GM12874 (cell line): ENCODE data around the gene RAB11FIP5.

Experiments used
- TF ChIP-seq, protein P1 (sequence below): IDR thresholded peaks from 2 replicates; pipeline ENCODE4 v1.5.1; 2011; ENCODE audit warnings: low read depth, mild to moderate bottlenecking, control low read depth, low read length, moderate library complexity; ENCODE audit not compliant: insufficient read depth

The RAB11FIP5 gene

DNA sequence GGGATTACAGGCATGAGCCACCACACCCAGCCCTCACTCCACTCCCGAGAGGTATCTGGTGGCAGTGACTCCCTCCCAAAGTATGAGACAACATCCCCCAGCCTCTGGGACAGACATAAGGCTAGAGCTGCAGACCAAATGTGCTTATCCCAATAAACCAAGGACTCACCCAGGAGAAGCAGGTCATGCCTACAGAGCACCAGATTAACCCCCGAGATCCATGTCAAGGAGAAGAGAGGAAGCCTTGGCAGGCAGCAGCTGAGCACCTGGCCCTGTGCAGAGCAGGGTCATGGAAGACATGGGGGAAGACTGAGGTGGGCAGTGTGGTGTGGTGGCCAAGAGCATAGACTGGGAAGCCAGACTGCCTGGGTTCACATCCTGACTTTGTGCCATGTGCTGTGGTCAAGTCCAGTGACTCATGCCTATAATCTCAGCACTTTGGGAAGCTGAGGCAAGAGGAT is 7.2 kb downstream of the RAB11FIP5 start:
- TF ChIP-seq, protein P1, sequence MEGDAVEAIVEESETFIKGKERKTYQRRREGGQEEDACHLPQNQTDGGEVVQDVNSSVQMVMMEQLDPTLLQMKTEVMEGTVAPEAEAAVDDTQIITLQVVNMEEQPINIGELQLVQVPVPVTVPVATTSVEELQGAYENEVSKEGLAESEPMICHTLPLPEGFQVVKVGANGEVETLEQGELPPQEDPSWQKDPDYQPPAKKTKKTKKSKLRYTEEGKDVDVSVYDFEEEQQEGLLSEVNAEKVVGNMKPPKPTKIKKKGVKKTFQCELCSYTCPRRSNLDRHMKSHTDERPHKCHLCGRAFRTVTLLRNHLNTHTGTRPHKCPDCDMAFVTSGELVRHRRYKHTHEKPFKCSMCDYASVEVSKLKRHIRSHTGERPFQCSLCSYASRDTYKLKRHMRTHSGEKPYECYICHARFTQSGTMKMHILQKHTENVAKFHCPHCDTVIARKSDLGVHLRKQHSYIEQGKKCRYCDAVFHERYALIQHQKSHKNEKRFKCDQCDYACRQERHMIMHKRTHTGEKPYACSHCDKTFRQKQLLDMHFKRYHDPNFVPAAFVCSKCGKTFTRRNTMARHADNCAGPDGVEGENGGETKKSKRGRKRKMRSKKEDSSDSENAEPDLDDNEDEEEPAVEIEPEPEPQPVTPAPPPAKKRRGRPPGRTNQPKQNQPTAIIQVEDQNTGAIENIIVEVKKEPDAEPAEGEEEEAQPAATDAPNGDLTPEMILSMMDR, result no peak

DNA sequence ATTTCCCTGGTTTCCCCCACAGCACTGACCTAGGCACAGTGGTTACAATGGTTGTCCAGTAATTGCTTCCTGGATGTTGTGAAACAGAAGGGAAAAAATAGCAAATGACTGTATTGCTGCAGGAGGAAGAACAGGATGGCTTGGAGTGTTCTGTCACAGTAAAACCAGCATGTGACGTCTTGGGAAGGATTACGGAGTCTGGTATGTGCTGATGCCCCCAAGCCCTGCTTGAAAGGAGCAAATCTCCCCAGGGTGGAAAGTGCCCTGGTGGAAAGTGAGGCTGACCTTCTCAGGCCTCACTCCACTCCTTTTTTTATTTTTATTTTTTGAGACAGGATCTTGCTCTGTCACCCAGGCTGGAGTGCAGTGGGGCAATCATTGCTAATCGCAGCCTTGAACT is 7.8 kb downstream of the RAB11FIP5 start:
- TF ChIP-seq, protein P1, result no peak

DNA sequence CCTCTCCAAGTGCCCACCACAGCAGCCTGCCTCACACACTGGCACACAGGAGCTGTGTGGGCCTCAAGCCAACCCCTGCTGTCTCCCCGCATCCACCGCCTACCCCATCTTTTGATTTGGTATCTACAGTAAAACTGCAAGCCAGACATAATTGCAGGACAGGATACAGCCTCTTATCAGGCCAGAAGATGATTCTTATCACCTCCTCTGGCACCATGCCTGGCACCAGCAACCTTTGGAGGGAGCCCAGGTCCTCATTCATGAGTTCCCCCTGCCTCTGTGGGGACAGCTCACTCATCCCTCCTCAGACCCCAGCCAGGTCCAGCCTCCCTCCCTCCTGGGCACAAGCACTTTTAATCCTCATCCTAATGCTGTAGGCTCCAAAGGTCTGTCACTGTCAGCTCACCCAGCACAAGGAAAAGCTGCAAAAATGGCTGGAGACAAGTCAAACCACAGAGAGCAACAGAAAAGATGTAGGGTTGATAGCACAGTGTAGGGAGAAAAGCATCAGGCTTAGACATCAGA is 9.7 kb downstream of the RAB11FIP5 start:
- TF ChIP-seq, protein P1, result no peak

DNA sequence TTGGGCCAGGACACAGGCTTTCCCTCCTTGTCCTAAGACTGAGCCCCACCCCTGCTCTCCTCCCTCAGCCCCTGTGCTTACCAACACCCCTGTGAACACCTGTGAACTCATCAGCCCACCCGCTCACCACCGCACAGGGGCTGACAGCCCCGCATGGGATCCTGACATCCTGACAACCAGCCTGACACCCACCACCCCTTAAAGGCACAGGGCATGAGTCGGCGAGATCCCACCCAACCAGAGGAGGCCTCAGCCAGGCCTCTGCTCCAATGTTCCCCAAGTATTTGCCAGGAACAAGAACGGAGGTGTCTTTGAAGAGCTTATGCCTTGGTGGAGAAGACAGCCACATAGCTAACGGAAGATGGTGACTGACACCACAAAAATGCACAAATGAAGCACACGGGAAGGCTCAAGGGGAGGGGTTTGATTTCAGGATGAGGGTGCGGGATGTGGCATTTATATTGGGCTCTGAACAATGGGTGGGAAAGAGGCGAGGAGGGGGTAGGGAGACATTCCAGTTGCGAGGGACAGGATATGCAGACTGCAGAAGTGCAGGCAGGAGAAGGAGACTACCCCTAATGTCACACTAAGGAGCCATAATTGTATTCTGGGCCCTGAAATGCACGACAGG is 11.0 kb downstream of the RAB11FIP5 start:
- TF ChIP-seq, protein P1, result no peak

DNA sequence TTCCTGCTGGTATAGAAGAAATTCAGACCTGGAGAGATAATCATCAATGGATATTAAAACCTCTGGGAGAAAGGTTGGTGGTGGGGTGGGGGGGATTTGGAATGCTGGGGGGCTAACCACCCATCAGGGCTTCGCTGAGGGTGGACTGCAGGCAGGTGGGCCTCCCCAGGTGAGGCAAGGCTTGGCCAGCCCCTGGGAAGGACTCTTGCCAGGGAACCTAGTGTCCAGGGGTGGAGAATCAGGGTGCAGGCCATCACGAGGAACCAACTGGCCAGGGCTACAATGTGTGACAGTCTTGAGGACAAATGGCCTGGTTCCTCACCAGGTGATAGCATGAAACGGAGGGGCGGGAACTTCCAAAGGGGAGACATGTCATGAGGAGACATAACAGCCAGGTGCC is 11.8 kb downstream of the RAB11FIP5 start:
- TF ChIP-seq, protein P1, result no peak

DNA sequence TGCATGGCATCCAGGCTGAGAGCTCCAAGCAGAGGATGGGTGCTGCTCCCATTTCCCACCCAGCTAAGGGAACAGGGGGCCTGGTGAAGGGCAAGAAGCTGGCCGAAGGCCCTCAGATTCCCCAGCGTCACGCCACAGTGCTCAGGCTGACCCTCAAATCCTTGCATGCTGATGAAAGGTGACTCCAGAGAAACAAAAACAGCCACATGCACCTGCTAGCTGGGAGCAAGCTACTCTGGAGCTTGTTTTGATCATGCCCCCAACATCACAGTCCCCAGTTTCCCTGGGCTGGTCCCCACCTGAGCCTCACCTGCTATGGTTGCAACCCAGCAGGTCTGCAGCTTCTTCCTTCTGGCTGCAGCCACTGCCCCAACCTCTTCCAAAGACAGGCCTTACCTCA is 13.3 kb downstream of the RAB11FIP5 start:
- TF ChIP-seq, protein P1, result no peak

DNA sequence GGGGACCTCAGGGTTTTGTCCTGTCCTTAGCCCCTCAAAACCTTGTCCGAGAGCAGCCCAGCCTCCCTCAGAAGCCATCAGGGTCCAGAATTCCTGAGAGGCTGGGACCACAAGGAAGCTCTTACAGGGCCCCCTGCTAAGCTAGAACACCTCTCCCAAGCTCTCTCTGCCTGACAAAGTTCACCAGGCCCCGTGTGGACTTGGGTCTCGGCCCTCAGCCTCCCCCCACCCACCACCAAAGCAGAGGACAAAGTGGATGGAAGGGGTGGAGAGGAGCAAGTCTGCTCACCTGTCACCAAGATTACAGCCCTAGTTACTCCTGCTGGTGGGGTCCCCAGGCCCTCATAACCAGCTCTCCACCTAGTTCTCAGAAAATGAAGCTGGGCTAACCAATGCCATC is 16.8 kb downstream of the RAB11FIP5 start:
- TF ChIP-seq, protein P1, result no peak
